ENCODE measurements around the gene NDNF.

GRCh38 chr4:121114756-121115155 lies 42.4 kb upstream of the NDNF start:
- TF ChIP-seq POLR2AphosphoS5 (IDR thresholded peaks at IDR 0.05; ENCODE audit: low read depth, low read length) (no peak), REST (IDR thresholded peaks at IDR 0.05; ENCODE audit: insufficient read depth in 1 of 2, low read depth in 2 of 2, low read length in 2 of 2) (no peak), SIN3A (IDR thresholded peaks at IDR 0.05; ENCODE audit: borderline replicate concordance, insufficient read depth, low read length) (no peak)

Data from PFSK-1 (cell line).